ENCODE results near the gene KAZN. TPM values are rescaled to one million over a fixed set of nuclear protein-coding genes. Genes with fewer than 3 reads are reported as not detected.

KAZN gene
- total RNA-seq, 6 experiments from 2014 or later, result 13.1 to 22.3 (median 20.7) TPM

- Mint-ChIP-seq H3K27ac (no peak overlapping the region), H3K9me3 (peaks cover 24% of the 10 kb centered on the region; the same call in 1 of the 2 replicates), H3K27me3 (ENCODE audit: insufficient read depth) (peaks cover 8% of the 10 kb centered on the region; the same call in 1 of the 2 replicates), H3K4me1 (ENCODE audit: low read depth) (no peaks in the 10 kb centered on the region), H3K4me3 (no peak overlapping the region), H3K36me3 (ENCODE audit: low read depth) (no peaks in the 10 kb centered on the region)
- no peak for TF ChIP-seq CTCF (IDR thresholded peaks at IDR 0.05)
- no peak for DNase-seq
Measured at GRCh38 chr1:14760780-14761179, 162.3 kb downstream of the KAZN start.

DNA sequence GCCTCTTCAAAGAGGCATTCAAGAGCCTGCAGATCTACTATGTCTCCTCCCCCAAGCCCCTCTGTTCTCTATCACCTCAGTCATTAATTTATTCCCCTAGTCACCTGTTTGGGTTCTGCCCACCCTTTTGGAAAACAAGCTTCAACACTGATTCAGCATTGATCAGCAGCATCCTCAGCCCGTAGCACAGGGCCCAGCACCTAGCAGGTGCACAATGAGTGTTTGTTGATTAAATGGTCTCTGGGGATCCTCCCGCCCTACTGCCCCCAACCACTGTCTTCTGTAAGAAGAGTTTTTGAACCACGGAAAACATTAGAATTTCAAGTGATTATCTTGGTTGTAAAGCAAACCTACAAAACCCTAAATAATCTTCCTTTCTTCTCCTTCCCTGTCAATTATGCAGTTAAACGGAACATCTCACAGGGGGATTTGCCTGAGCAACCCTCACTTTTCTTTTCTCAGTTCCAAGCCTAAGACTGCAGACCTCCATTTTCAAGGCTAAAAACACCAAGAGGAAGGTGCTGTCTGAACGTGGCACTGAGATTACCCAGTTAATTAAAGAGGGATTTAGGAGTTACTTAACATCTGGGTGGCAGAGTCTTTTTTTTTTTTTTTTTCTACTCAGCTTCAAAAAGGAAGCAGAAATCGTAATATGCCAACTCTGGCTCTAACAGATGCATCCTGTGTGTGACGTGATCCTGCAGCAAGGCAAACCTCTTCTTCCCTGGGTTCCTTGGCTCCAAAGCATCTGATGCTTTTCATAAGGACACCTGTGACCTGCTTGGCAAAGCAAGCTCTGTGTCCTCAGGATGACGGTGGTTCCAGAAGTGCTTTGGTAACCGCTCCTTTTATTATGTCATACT lies 163.0 kb downstream of the KAZN start:
- TF ChIP-seq CTCF (IDR thresholded peaks at IDR 0.05), result no peak
- Mint-ChIP-seq H3K27me3 (ENCODE audit: insufficient read depth) (peaks cover 7% of the 10 kb centered on the region; the same call in 1 of the 2 replicates), H3K4me1 (ENCODE audit: low read depth) (no peaks in the 10 kb centered on the region), H3K36me3 (ENCODE audit: low read depth) (no peaks in the 10 kb centered on the region), H3K27ac (no peak overlapping the region), H3K9me3 (peaks cover 29% of the 10 kb centered on the region; the same call in 1 of the 2 replicates), H3K4me3 (no peak overlapping the region)
- DNase-seq, result no peak

- peaks cover 24% of the 10 kb centered on the region; the same call in 1 of the 2 replicates for H3K9me3 Mint-ChIP-seq
- no peak for TF ChIP-seq CTCF (IDR thresholded peaks at IDR 0.05)
- H3K36me3 Mint-ChIP-seq (ENCODE audit: low read depth), result no peaks in the 10 kb centered on the region
- peaks cover 7% of the 10 kb centered on the region; the same call in 1 of the 2 replicates for H3K27me3 Mint-ChIP-seq (ENCODE audit: insufficient read depth)
- no peak for DNase-seq
- H3K27ac Mint-ChIP-seq, result no peak overlapping the region
- H3K4me1 Mint-ChIP-seq (ENCODE audit: low read depth), result no peaks in the 10 kb centered on the region
- H3K4me3 Mint-ChIP-seq, result no peak overlapping the region
Measured at GRCh38 chr1:14763977-14764376, 165.5 kb downstream of the KAZN start.

- H3K27ac Mint-ChIP-seq, result no peak overlapping the region
- peaks cover 7% of the 10 kb centered on the region for H3K27me3 Mint-ChIP-seq (ENCODE audit: insufficient read depth)
- no peaks in the 10 kb centered on the region for H3K4me1 Mint-ChIP-seq (ENCODE audit: low read depth)
- no peak overlapping the region for H3K4me3 Mint-ChIP-seq
- TF ChIP-seq CTCF (IDR thresholded peaks at IDR 0.05), result no peak
- no peaks in the 10 kb centered on the region for H3K36me3 Mint-ChIP-seq (ENCODE audit: low read depth)
- no peak for DNase-seq
- peaks cover 26% of the 10 kb centered on the region for H3K9me3 Mint-ChIP-seq
Measured at GRCh38 chr1:14765773-14766172, 167.3 kb downstream of the KAZN start.

GRCh38 chr1:14767075-14767474 lies 168.6 kb downstream of the KAZN start:
- no peak overlapping the region for H3K4me3 Mint-ChIP-seq
- H3K4me1 Mint-ChIP-seq (ENCODE audit: low read depth), result no peaks in the 10 kb centered on the region
- peaks cover 5% of the 10 kb centered on the region for H3K27me3 Mint-ChIP-seq (ENCODE audit: insufficient read depth)
- no peak overlapping the region for H3K27ac Mint-ChIP-seq
- H3K9me3 Mint-ChIP-seq, result peaks cover 27% of the 10 kb centered on the region
- TF ChIP-seq CTCF (IDR thresholded peaks at IDR 0.05), result no peak
- no peak for DNase-seq
- no peaks in the 10 kb centered on the region for H3K36me3 Mint-ChIP-seq (ENCODE audit: low read depth)

Measured in HFFc6 (cell line).